Measurements from ENCODE around the gene METTL26.

The METTL26 gene

GRCh38 chr16:617855-618254 is 18.2 kb downstream of the METTL26 start:
- Histone ChIP-seq H3K4me1 (ENCODE audit: control insufficient read depth, insufficient read depth, low read length) (peaks cover 17% of the 10 kb centered on the region), H3K36me3 (ENCODE audit: control insufficient read depth, insufficient read depth, low read length) (peaks cover 6% of the 10 kb centered on the region; the same call in 1 of the 2 replicates), H3K9me3 (ENCODE audit: control insufficient read depth, insufficient read depth, low read depth, low read length) (no peaks in the 10 kb centered on the region), H3K9ac (ENCODE audit: low read length) (no peak overlapping the region), H3K27me3 (ENCODE audit: control insufficient read depth, insufficient read depth, low read length) (no peaks in the 10 kb centered on the region), H3K27ac (ENCODE audit: low read depth, low read length) (no peak overlapping the region), H3K4me3 (ENCODE audit: low read depth, low read length) (no peak overlapping the region)

GRCh38 chr16:616733-617586 is 19.1 kb downstream of the METTL26 start:
- peaks cover 6% of the 10 kb centered on the region; the same call in 1 of the 2 replicates for H3K36me3 ChIP-seq (ENCODE audit: control insufficient read depth, insufficient read depth, low read length)
- no peak overlapping the region for H3K9ac ChIP-seq (ENCODE audit: low read length)
- H3K27me3 ChIP-seq (ENCODE audit: control insufficient read depth, insufficient read depth, low read length): no peaks in the 10 kb centered on the region
- H3K9me3 ChIP-seq (ENCODE audit: control insufficient read depth, insufficient read depth, low read depth, low read length): no peaks in the 10 kb centered on the region
- H3K4me3 ChIP-seq (ENCODE audit: low read depth, low read length): no peak overlapping the region
- H3K4me1 ChIP-seq (ENCODE audit: control insufficient read depth, insufficient read depth, low read length): peaks cover 8% of the 10 kb centered on the region
- no peak overlapping the region for H3K27ac ChIP-seq (ENCODE audit: low read depth, low read length)

GRCh38 chr16:615122-615521 is 21.0 kb downstream of the METTL26 start:
- H3K27me3 ChIP-seq (ENCODE audit: control insufficient read depth, insufficient read depth, low read length): no peaks in the 10 kb centered on the region

GRCh38 chr16:610513-611381 is 25.4 kb downstream of the METTL26 start:
- Histone ChIP-seq H3K9me3 (ENCODE audit: control insufficient read depth, insufficient read depth, low read depth, low read length) (0 out of 2 replicates have a peak, but pooled peaks cover 2% of the 10 kb centered on the region), H3K36me3 (ENCODE audit: control insufficient read depth, insufficient read depth, low read length) (peaks cover 6% of the 10 kb centered on the region; the same call in 1 of the 2 replicates), H3K9ac (ENCODE audit: low read length) (no peak overlapping the region), H3K27ac (ENCODE audit: low read depth, low read length) (no peak overlapping the region), H3K4me3 (ENCODE audit: low read depth, low read length) (no peak overlapping the region), H3K27me3 (ENCODE audit: control insufficient read depth, insufficient read depth, low read length) (no peaks in the 10 kb centered on the region), H3K4me1 (ENCODE audit: control insufficient read depth, insufficient read depth, low read length) (0 out of 2 replicates have a peak, but pooled peaks cover 4% of the 10 kb centered on the region)

More at GRCh38 chr16:615122-615521, 21.0 kb downstream of the METTL26 start:
- Histone ChIP-seq H3K9me3 (ENCODE audit: control insufficient read depth, insufficient read depth, low read depth, low read length) (no peaks in the 10 kb centered on the region), H3K4me3 (ENCODE audit: low read depth, low read length) (no peak overlapping the region), H3K9ac (ENCODE audit: low read length) (no peak overlapping the region), H3K4me1 (ENCODE audit: control insufficient read depth, insufficient read depth, low read length) (no peaks in the 10 kb centered on the region), H3K36me3 (ENCODE audit: control insufficient read depth, insufficient read depth, low read length) (peaks cover 6% of the 10 kb centered on the region; the same call in 1 of the 2 replicates), H3K27ac (ENCODE audit: low read depth, low read length) (no peak overlapping the region)

- peaks cover 6% of the 10 kb centered on the region; the same call in 1 of the 2 replicates for H3K36me3 ChIP-seq (ENCODE audit: control insufficient read depth, insufficient read depth, low read length)
- H3K9me3 ChIP-seq (ENCODE audit: control insufficient read depth, insufficient read depth, low read depth, low read length): peaks cover 10% of the 10 kb centered on the region
- H3K4me1 ChIP-seq (ENCODE audit: control insufficient read depth, insufficient read depth, low read length): 0 out of 2 replicates have a peak, but pooled peaks cover 4% of the 10 kb centered on the region
- H3K4me3 ChIP-seq (ENCODE audit: low read depth, low read length): no peak overlapping the region
- no peaks in the 10 kb centered on the region for H3K27me3 ChIP-seq (ENCODE audit: control insufficient read depth, insufficient read depth, low read length)
- no peak overlapping the region for H3K27ac ChIP-seq (ENCODE audit: low read depth, low read length)
- no peak overlapping the region for H3K9ac ChIP-seq (ENCODE audit: low read length)
These were observed 26.1 kb downstream of the METTL26 start for GRCh38 chr16:609984-610383.

GRCh38 chr16:609316-609715 is 26.8 kb downstream of the METTL26 start:
- Histone ChIP-seq H3K9me3 (ENCODE audit: control insufficient read depth, insufficient read depth, low read depth, low read length) (peaks cover 16% of the 10 kb centered on the region), H3K27ac (ENCODE audit: low read depth, low read length) (no peak overlapping the region), H3K9ac (ENCODE audit: low read length) (no peak overlapping the region), H3K4me1 (ENCODE audit: control insufficient read depth, insufficient read depth, low read length) (0 out of 2 replicates have a peak, but pooled peaks cover 4% of the 10 kb centered on the region), H3K36me3 (ENCODE audit: control insufficient read depth, insufficient read depth, low read length) (peaks cover 4% of the 10 kb centered on the region; the same call in 1 of the 2 replicates), H3K4me3 (ENCODE audit: low read depth, low read length) (no peak overlapping the region), H3K27me3 (ENCODE audit: control insufficient read depth, insufficient read depth, low read length) (no peaks in the 10 kb centered on the region)

- no peak overlapping the region for H3K9ac ChIP-seq (ENCODE audit: low read length)
- peaks cover 16% of the 10 kb centered on the region for H3K9me3 ChIP-seq (ENCODE audit: control insufficient read depth, insufficient read depth, low read depth, low read length)
- H3K27me3 ChIP-seq (ENCODE audit: control insufficient read depth, insufficient read depth, low read length): no peaks in the 10 kb centered on the region
- H3K4me3 ChIP-seq (ENCODE audit: low read depth, low read length): no peak overlapping the region
- no peaks in the 10 kb centered on the region; the same call in 1 of the 2 replicates for H3K36me3 ChIP-seq (ENCODE audit: control insufficient read depth, insufficient read depth, low read length)
- H3K27ac ChIP-seq (ENCODE audit: low read depth, low read length): no peak overlapping the region
- H3K4me1 ChIP-seq (ENCODE audit: control insufficient read depth, insufficient read depth, low read length): 0 out of 2 replicates have a peak, but pooled peaks cover 4% of the 10 kb centered on the region
These were observed 28.1 kb downstream of the METTL26 start for GRCh38 chr16:608019-608418.

GRCh38 chr16:606656-607307 is 29.3 kb downstream of the METTL26 start:
- Histone ChIP-seq H3K36me3 (ENCODE audit: control insufficient read depth, insufficient read depth, low read length) (no peaks in the 10 kb centered on the region; the same call in 1 of the 2 replicates), H3K9me3 (ENCODE audit: control insufficient read depth, insufficient read depth, low read depth, low read length) (peaks cover 16% of the 10 kb centered on the region)

GRCh38 chr16:603933-604332 is 32.2 kb downstream of the METTL26 start:
- Histone ChIP-seq H3K36me3 (ENCODE audit: control insufficient read depth, insufficient read depth, low read length) (peaks cover 3% of the 10 kb centered on the region; the same call in 1 of the 2 replicates), H3K4me3 (ENCODE audit: low read depth, low read length) (no peak overlapping the region), H3K9ac (ENCODE audit: low read length) (no peak overlapping the region), H3K27ac (ENCODE audit: low read depth, low read length) (no peak overlapping the region), H3K4me1 (ENCODE audit: control insufficient read depth, insufficient read depth, low read length) (0 out of 2 replicates have a peak, but pooled peaks cover 4% of the 10 kb centered on the region), H3K9me3 (ENCODE audit: control insufficient read depth, insufficient read depth, low read depth, low read length) (peaks cover 20% of the 10 kb centered on the region), H3K27me3 (ENCODE audit: control insufficient read depth, insufficient read depth, low read length) (no peaks in the 10 kb centered on the region)

More at GRCh38 chr16:606656-607307, 29.3 kb downstream of the METTL26 start:
- Histone ChIP-seq H3K27me3 (ENCODE audit: control insufficient read depth, insufficient read depth, low read length) (no peaks in the 10 kb centered on the region), H3K9ac (ENCODE audit: low read length) (no peak overlapping the region), H3K4me3 (ENCODE audit: low read depth, low read length) (no peak overlapping the region), H3K27ac (ENCODE audit: low read depth, low read length) (no peak overlapping the region), H3K4me1 (ENCODE audit: control insufficient read depth, insufficient read depth, low read length) (0 out of 2 replicates have a peak, but pooled peaks cover 4% of the 10 kb centered on the region)

GRCh38 chr16:600781-601180 is 35.3 kb downstream of the METTL26 start:
- no peak overlapping the region for H3K9ac ChIP-seq (ENCODE audit: low read length)

More at GRCh38 chr16:600781-601180, 35.3 kb downstream of the METTL26 start:
- no peaks in the 10 kb centered on the region for H3K27me3 ChIP-seq (ENCODE audit: control insufficient read depth, insufficient read depth, low read length)
- H3K9me3 ChIP-seq (ENCODE audit: control insufficient read depth, insufficient read depth, low read depth, low read length): peaks cover 19% of the 10 kb centered on the region
- H3K36me3 ChIP-seq (ENCODE audit: control insufficient read depth, insufficient read depth, low read length): peaks cover 3% of the 10 kb centered on the region; the same call in 1 of the 2 replicates
- no peak overlapping the region for H3K4me3 ChIP-seq (ENCODE audit: low read depth, low read length)
- H3K27ac ChIP-seq (ENCODE audit: low read depth, low read length): no peak overlapping the region
- H3K4me1 ChIP-seq (ENCODE audit: control insufficient read depth, insufficient read depth, low read length): no peaks in the 10 kb centered on the region

Measured in HUES6 (cell line).